Activated CD8-positive, alpha-beta T cell treated with anti-CD3 and anti-CD28 coated beads for 36 hours (primary cell): Measurements from ENCODE around the gene MBP. TPM values are rescaled to one million over a fixed set of nuclear protein-coding genes. Genes with fewer than 3 reads are reported as not detected.

Experiments used
- ATAC-seq: fragments of 200-7000 bp; cut with Tn5 transposase; one replicate; pipeline ENCODE4 v1.10.0; 2021; ENCODE audit warnings: mild to moderate bottlenecking, moderate library complexity
- CTCF ChIA-PET: fragments of 350-600 bp; sonication (Branson Sonifier 250); formaldehyde crosslinking; loops from one replicate; lab custom pipeline; 2021; ENCODE audit warnings: antibody characterized with exemption; lab: Charles Lee
- POLR2A ChIA-PET: fragments of 350-600 bp; sonication (Branson Sonifier 250); formaldehyde crosslinking; loops from one replicate; lab custom pipeline; 2021; ENCODE audit warnings: antibody characterized with exemption; lab: Charles Lee
- DNase-seq: peaks from one replicate; pipeline ENCODE4 v3.0.0-alpha.2; 2020
- H3K27ac Mint-ChIP-seq: one replicate; pipeline ENCODE4 v1.8.0; 2021; ENCODE audit warnings: mild to moderate bottlenecking, mixed read lengths
- H3K27me3 Mint-ChIP-seq: one replicate; pipeline ENCODE4 v1.8.0; 2021; ENCODE audit warnings: mixed read lengths
- H3K36me3 Mint-ChIP-seq: one replicate; pipeline ENCODE4 v1.8.0; 2021; ENCODE audit warnings: low read depth, mixed read lengths
- H3K4me1 Mint-ChIP-seq: one replicate; pipeline ENCODE4 v1.8.0; 2021; ENCODE audit warnings: low read depth, mixed read lengths
- H3K4me3 Mint-ChIP-seq: one replicate; pipeline ENCODE4 v1.8.0; 2021; ENCODE audit warnings: mild to moderate bottlenecking, moderate library complexity, mixed read lengths
- H3K9me3 Mint-ChIP-seq: one replicate; pipeline ENCODE4 v1.8.0; 2021; ENCODE audit warnings: mixed read lengths
- intact Hi-C: fragments of 100-400 bp; cut with micrococcal nuclease; formaldehyde crosslinking; loops from one replicate; pipeline ENCODE4 v1.10.0; 2022
- total RNA-seq, 2 experiments: library from RNA; stranded (reverse); gene quantifications; one replicate each; pipeline ENCODE4 v1.2.3, GENCODE V29; 2021
- TF ChIP-seq, protein P1 (sequence below): fragments of 200-600 bp; IDR thresholded peaks from one replicate; pipeline ENCODE4 v1.8.0; 2022; ENCODE audit warnings: antibody characterized with exemption, mild to moderate bottlenecking

MBP gene
- 10 to 100 TPM; 39.9 to 41.5 TPM for total RNA-seq

DNA sequence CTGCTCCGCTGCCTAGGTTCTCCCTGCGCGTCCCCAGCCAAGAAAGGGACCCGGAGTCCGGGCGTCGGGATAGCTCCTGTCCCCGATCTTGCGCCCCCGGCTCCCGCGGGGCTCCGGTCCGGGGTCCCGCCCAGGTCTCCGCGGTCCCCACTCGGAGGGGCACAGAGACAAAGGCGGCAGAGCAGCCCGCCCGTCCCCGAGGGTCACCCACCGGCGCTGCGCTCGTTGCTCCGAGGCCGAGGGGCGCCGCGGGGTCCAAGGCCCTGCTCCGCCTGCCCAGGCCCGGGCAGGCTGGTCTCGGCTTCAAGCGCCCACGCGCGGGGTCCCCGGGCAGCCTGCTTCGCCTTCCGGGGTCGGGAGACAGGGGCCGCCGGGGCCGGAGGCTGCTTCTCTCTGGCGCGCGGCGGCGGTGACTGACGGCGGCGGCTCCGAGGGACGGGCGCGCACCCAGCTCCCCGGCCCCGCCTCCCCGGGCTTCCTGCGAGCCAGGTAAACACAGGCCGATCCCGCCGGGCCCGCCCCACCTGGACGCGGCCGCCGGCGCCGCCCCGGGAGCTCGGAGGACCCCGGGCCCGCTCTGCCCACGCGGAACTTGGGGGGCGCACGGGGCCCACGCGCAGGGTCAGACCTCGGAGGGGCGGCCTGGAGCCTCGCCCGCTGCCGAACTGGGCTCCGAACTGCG is at the start of gene MBP:
TSS of gene MBP (minus strand) at position 415 of the 682 bp plus-strand sequence. CDS start 27,522 bp downstream, outside the sequence.
- Mint-ChIP-seq H3K27ac (peak within 1 kb of the TSS; percentile 98), H3K36me3 (peaks cover 30% of the 10 kb centered on the region), H3K9me3 (no peaks in the 10 kb centered on the region), H3K27me3 (no peaks in the 10 kb centered on the region), H3K4me1 (peaks cover 43% of the 10 kb centered on the region), H3K4me3 (peak within 1 kb of the TSS; percentile 99)
- ATAC-seq (peak; percentile 63), DNase-seq (peak; percentile 79)
- intact Hi-C loops: no loop called here
- ChIA-PET CTCF (interaction anchor here (1.1 to 2.2 kb wide), 3 partner anchors 8 to 132 kb away, joined by 3 to 5 read pairs (median 3); no protein-coding TSS in a partner anchor), POLR2A (interaction anchor here (0.7 to 18.7 kb wide), 12 partner anchors 9 to 141 kb away, joined by 3 to 337 read pairs (median 6); no protein-coding TSS in a partner anchor)
- TF ChIP-seq, protein P1, sequence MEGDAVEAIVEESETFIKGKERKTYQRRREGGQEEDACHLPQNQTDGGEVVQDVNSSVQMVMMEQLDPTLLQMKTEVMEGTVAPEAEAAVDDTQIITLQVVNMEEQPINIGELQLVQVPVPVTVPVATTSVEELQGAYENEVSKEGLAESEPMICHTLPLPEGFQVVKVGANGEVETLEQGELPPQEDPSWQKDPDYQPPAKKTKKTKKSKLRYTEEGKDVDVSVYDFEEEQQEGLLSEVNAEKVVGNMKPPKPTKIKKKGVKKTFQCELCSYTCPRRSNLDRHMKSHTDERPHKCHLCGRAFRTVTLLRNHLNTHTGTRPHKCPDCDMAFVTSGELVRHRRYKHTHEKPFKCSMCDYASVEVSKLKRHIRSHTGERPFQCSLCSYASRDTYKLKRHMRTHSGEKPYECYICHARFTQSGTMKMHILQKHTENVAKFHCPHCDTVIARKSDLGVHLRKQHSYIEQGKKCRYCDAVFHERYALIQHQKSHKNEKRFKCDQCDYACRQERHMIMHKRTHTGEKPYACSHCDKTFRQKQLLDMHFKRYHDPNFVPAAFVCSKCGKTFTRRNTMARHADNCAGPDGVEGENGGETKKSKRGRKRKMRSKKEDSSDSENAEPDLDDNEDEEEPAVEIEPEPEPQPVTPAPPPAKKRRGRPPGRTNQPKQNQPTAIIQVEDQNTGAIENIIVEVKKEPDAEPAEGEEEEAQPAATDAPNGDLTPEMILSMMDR: no peak

DNA sequence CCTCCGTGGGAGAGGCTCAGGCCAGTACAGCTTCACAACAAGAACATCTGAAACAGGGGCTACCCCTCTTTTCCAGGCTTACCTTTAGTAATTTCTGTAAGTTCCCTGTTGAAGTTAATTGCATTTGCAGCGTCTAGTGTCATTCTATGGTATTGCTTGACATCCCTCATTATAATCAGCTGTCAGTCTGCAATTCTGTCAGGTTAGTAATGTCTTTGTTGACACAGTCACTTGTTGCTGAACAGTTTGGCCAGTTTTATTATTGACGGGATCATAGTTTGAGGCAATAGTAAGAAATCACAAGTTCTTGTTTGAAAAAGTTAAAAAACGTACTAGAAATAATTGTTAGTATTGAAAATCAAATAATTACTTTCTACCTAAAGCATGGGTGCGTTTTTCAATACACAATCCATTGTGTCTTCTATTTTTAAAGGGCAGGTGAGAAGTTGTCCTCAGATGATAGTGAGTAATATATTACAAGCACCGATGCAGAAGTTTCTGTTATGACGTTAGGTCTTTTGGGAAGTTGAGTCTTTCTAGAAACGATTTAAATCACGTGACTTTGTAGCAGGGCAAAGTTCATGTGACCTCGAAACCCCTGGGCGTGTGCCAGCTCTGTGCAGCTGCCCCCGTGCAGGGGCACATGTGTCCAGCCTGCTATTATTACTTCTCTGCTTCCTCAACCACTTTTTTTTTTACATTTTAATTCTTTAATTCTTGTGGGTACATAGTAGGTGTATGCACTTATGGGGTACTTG is 49.5 kb upstream of the MBP start:
- DNase-seq (no peak), ATAC-seq (no peak)
- intact Hi-C loops: no loop called here
- Mint-ChIP-seq H3K4me1 (no peaks in the 10 kb centered on the region), H3K27ac (no peak overlapping the region), H3K36me3 (no peaks in the 10 kb centered on the region), H3K9me3 (peaks cover 2% of the 10 kb centered on the region), H3K27me3 (no peaks in the 10 kb centered on the region), H3K4me3 (no peak overlapping the region)
- CTCF ChIA-PET: interaction anchor here (1.0 kb wide), 1 partner anchor 11 kb away, joined by 3 read pairs; no protein-coding TSS in a partner anchor
- TF ChIP-seq, protein P1: no peak
- POLR2A ChIA-PET: no interaction called here

DNA sequence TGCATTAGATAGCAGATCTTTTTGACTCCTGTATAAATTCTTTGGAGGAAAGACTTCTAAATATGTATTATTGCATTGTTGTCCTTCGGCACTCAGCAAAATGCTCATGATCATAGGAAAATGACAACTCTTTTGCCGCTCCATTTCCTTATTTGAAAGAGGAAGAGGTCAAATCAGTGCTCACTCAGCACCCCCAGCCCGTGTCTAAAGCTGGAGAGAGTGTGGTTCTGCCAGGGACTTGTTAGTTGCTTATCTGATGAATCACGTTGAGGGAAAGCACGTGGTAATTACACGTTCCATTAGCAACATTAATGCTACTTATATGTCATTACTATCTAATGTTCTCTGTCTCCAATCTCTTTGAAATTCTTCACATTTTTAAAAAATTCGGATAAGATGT is 46.0 kb upstream of the MBP start:
- Mint-ChIP-seq H3K4me3 (no peak overlapping the region), H3K27me3 (no peaks in the 10 kb centered on the region), H3K4me1 (no peaks in the 10 kb centered on the region), H3K27ac (no peak overlapping the region), H3K9me3 (no peaks in the 10 kb centered on the region), H3K36me3 (no peaks in the 10 kb centered on the region)
- TF ChIP-seq, protein P1: no peak
- DNase-seq: no peak
- ChIA-PET POLR2A (no interaction called here), CTCF (no interaction called here)
- intact Hi-C loops: no loop called here
- no peak for ATAC-seq

DNA sequence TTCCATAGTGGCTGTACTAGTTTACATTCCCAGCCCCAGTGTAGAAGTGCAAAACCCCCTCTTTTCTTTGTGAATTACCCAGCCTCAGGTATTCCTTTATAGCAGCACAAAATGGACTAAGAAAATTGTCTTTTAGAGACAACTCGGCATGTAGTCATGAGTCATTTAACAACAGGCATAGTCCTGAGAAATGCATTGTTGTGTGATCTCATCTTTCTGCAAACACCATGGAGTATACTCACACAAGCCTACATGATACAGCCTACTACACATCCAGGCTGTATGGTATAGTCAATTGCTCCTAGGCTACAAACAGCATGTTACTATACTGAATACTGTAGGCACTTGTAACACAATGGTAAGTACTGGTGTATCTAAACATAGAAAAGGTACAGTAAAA is 44.4 kb upstream of the MBP start:
- H3K27me3 Mint-ChIP-seq: no peaks in the 10 kb centered on the region
- H3K27ac Mint-ChIP-seq: no peak overlapping the region
- H3K4me3 Mint-ChIP-seq: no peak overlapping the region
- no peaks in the 10 kb centered on the region for H3K36me3 Mint-ChIP-seq
- ChIA-PET POLR2A (interaction anchor here (0.8 kb wide), 1 partner anchor 9 kb away, joined by 3 read pairs; no protein-coding TSS in a partner anchor), CTCF (interaction anchor here (1.5 kb wide), 1 partner anchor 35 kb away, joined by 3 read pairs; no protein-coding TSS in a partner anchor)
- H3K9me3 Mint-ChIP-seq: no peaks in the 10 kb centered on the region
- no peaks in the 10 kb centered on the region for H3K4me1 Mint-ChIP-seq
- TF ChIP-seq, protein P1: no peak
- intact Hi-C loops: no loop called here
- DNase-seq: no peak
- no peak for ATAC-seq
